ENCODE data around the gene RERE.

RERE gene

GRCh38 chr1:8752411-8752810 is 65.0 kb downstream of the RERE start:
- H3K9ac ChIP-seq (ENCODE audit: low read depth, low read length): no peak overlapping the region
- H3K36me3 ChIP-seq (ENCODE audit: insufficient read depth, low read length): no peaks in the 10 kb centered on the region
- no peak overlapping the region for H3K4me3 ChIP-seq (ENCODE audit: low read depth in 1 of 2, low read length in 2 of 2)
- H3K79me2 ChIP-seq (ENCODE audit: insufficient read depth, low read length): peaks cover 6% of the 10 kb centered on the region; the same call in 1 of the 2 replicates
- H3K4me1 ChIP-seq (ENCODE audit: insufficient read depth, low read length): peaks cover 5% of the 10 kb centered on the region; the same call in 1 of the 2 replicates
- no peak overlapping the region for H2AFZ ChIP-seq (ENCODE audit: low read depth, low read length)
- no peak for TF ChIP-seq EZH2 (IDR thresholded peaks at IDR 0.05; ENCODE audit: borderline replicate concordance, low read depth, low read length, severe bottlenecking)
- TF ChIP-seq CTCF (IDR thresholded peaks at IDR 0.05; ENCODE audit: borderline replicate concordance, extremely low read depth, low read length, poor library complexity, severe bottlenecking): no peak
- no peak overlapping the region for H3K4me2 ChIP-seq (ENCODE audit: insufficient read depth, low read length)
- H4K20me1 ChIP-seq (ENCODE audit: insufficient read depth, low read length): peaks cover 6% of the 10 kb centered on the region; the same call in 1 of the 2 replicates
- no peak for DNase-seq
- H3K27me3 ChIP-seq (ENCODE audit: insufficient read depth, low read length, poor library complexity): no peaks in the 10 kb centered on the region
- no peak for ATAC-seq (ENCODE audit: insufficient read depth, low read depth)
- no peak overlapping the region for H3K27ac ChIP-seq (ENCODE audit: low read length)
- H3K9me3 ChIP-seq (ENCODE audit: insufficient read depth, low read length, severe bottlenecking): no peaks in the 10 kb centered on the region

GRCh38 chr1:8751984-8752383 is 65.5 kb downstream of the RERE start:
- Histone ChIP-seq H3K9ac (ENCODE audit: low read depth, low read length) (no peak overlapping the region), H3K79me2 (ENCODE audit: insufficient read depth, low read length) (peaks cover 6% of the 10 kb centered on the region; the same call in 1 of the 2 replicates), H3K9me3 (ENCODE audit: insufficient read depth, low read length, severe bottlenecking) (no peaks in the 10 kb centered on the region), H2AFZ (ENCODE audit: low read depth, low read length) (no peak overlapping the region), H3K27me3 (ENCODE audit: insufficient read depth, low read length, poor library complexity) (no peaks in the 10 kb centered on the region), H3K4me2 (ENCODE audit: insufficient read depth, low read length) (no peak overlapping the region), H3K4me1 (ENCODE audit: insufficient read depth, low read length) (peaks cover 10% of the 10 kb centered on the region), H4K20me1 (ENCODE audit: insufficient read depth, low read length) (peaks cover 6% of the 10 kb centered on the region; the same call in 1 of the 2 replicates), H3K4me3 (ENCODE audit: low read depth in 1 of 2, low read length in 2 of 2) (no peak overlapping the region), H3K27ac (ENCODE audit: low read length) (no peak overlapping the region), H3K36me3 (ENCODE audit: insufficient read depth, low read length) (no peaks in the 10 kb centered on the region)
- ATAC-seq (ENCODE audit: insufficient read depth, low read depth): no peak
- no peak for TF ChIP-seq CTCF (IDR thresholded peaks at IDR 0.05; ENCODE audit: borderline replicate concordance, extremely low read depth, low read length, poor library complexity, severe bottlenecking)
- no peak for TF ChIP-seq EZH2 (IDR thresholded peaks at IDR 0.05; ENCODE audit: borderline replicate concordance, low read depth, low read length, severe bottlenecking)
- DNase-seq: no peak

- Histone ChIP-seq H3K9me3 (ENCODE audit: insufficient read depth, low read length, severe bottlenecking) (no peaks in the 10 kb centered on the region), H2AFZ (ENCODE audit: low read depth, low read length) (no peak overlapping the region), H3K9ac (ENCODE audit: low read depth, low read length) (no peak overlapping the region), H3K4me1 (ENCODE audit: insufficient read depth, low read length) (peaks cover 27% of the 10 kb centered on the region), H3K27me3 (ENCODE audit: insufficient read depth, low read length, poor library complexity) (no peaks in the 10 kb centered on the region), H3K79me2 (ENCODE audit: insufficient read depth, low read length) (peaks cover 12% of the 10 kb centered on the region), H3K4me2 (ENCODE audit: insufficient read depth, low read length) (no peak overlapping the region), H3K36me3 (ENCODE audit: insufficient read depth, low read length) (no peaks in the 10 kb centered on the region), H3K4me3 (ENCODE audit: low read depth in 1 of 2, low read length in 2 of 2) (no peak overlapping the region), H3K27ac (ENCODE audit: low read length) (no peak overlapping the region), H4K20me1 (ENCODE audit: insufficient read depth, low read length) (peaks cover 2% of the 10 kb centered on the region; the same call in 1 of the 2 replicates)
- no peak for DNase-seq
- TF ChIP-seq EZH2 (IDR thresholded peaks at IDR 0.05; ENCODE audit: borderline replicate concordance, low read depth, low read length, severe bottlenecking) (no peak), CTCF (IDR thresholded peaks at IDR 0.05; ENCODE audit: borderline replicate concordance, extremely low read depth, low read length, poor library complexity, severe bottlenecking) (no peak)
- ATAC-seq (ENCODE audit: insufficient read depth, low read depth): no peak
Observed at GRCh38 chr1:8747879-8748825, 69.3 kb downstream of the RERE start.
